ENCODE results near the gene PKDCC.

- no peak for TF ChIP-seq ZNF384 (IDR thresholded peaks at IDR 0.05)
- TF ChIP-seq BHLHE40 (IDR thresholded peaks at IDR 0.05; ENCODE audit: borderline replicate concordance) = no peak
These were observed 1.7 kb upstream of the PKDCC start for GRCh38 chr2:42045848-42046748.

Measured in HEK293T (cell line).